Hypothalamus (tissue), 51 donors: ENCODE data around the gene TRMT2B.
"Not testable (repeated sequence)": the region's sequence is repeated elsewhere in the genome, so short reads cannot be mapped to it uniquely, and the experiment has no call there.

Experiments used
- DNase-seq, 51 donors: peaks; one replicate each; lab custom pipeline; 2025; lab: John Stamatoyannopoulos, UW

TRMT2B gene, protein sequence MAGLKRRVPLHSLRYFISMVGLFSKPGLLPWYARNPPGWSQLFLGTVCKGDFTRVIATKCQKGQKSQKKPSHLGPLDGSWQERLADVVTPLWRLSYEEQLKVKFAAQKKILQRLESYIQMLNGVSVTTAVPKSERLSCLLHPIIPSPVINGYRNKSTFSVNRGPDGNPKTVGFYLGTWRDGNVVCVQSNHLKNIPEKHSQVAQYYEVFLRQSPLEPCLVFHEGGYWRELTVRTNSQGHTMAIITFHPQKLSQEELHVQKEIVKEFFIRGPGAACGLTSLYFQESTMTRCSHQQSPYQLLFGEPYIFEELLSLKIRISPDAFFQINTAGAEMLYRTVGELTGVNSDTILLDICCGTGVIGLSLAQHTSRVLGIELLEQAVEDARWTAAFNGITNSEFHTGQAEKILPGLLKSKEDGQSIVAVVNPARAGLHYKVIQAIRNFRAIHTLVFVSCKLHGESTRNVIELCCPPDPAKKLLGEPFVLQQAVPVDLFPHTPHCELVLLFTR

DNA sequence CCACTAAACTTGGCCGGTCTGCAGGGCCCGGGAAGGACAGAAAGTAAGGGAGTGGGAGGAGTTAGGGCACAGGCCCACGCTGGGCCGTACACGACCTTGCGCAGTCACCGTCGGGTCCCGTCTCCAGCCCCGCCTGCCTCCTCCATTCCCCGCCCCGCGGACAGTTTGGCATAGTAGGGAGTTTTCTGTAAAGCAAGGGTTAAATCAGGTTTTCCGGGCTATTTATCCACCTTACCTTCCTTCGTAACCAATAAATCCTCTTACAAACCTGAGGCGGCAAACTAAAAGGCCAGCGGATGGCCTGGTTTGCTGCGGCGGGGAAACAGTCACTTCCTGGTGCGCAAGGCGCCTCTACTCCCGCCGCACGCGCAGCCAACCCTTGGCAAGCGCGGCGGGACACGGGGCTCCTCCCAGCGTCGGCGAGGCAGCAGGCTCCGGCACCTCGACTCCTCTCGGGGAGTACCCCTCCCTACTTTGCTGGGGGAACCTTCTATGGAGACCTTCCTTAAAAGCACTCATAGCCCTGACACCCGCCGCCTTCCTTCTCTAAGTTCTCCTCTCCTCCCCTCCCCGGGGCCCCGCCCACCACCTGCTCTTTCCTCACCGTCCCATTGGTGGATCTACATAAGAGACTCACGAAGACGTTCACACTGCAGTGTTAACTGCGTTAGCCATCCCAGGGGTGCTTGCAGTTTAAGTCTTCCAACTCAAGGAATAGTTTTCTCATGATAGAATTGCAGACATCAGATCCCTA, at the start of gene TRMT2B:
Gene TRMT2B, minus strand, starts transcription at position 563 of the 754 bp plus-strand sequence. CDS start 9,822 bp downstream, outside the sequence.
- DNase-seq = peak in 50 of 51 donors; percentile 2 to 86 (median 37)

DNA sequence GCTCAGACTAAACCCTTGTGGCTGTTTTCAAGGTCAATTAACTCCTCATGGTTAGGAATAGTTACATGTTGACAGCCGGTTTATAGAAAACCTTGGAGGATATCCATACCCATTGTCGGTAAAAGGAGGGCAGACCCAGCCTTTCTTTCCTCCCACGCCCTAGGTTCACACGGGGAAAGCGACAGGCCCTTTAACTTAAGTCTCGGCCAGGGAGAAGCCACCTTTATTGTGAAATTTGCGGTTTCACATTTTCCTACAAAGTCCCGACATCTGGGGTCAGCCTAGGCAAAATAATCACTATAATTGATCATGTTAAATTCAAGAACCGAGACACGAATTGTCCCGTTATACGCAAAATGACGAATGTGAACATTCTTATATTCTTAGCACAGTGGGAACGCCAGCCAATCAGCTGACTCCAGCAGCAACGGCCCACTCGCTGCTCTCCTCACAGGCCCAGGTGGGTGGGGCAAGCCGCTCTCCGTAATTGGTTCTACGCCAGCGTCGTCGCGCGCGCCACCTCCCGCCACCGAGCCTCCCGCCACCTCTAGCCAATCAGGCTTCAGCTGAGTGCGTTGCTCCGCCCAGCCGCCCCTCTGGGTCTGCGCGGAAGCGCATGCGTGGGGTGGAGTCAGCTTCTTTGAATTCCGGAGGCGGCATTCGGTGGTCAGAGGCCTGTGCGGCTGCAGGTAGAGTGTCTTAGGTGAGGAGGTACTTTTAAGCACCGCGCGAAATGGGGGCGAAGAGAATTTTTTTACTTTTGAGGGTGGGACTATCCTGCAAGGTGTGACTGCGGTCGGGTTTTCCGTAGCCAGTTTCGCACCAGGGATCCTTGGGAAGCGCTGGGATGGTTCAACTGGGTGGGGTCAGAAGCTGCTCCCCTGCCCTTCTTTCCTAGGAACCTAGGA, 45.9 kb upstream of the TRMT2B start, which contains the start of gene CENPI:
Gene CENPI, plus strand, starts transcription at position 659 of the 908 bp plus-strand sequence. CDS start 2,867 bp downstream, outside the sequence.
- peak; percentile 4 to 91 (median 81) for DNase-seq

DNA sequence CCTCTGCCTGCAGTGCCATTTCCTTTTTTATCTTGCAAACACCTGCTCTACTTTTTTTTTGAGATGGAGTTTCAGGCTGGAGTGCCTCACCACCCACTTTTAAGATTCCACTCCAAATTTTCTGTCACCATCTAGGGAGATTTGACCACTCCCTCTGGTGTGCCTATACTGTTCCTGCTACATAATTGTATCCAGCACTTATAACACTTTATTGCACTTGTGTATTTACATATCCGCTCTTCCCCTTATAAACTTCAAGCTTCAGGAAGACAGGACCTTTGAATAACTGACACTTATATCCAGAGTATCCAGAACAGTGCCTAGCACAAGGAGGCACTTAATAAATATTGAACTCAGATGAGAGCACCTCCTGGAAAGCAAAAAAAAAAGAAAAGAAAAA, 39.9 kb upstream of the TRMT2B start:
- DNase-seq = no peak

DNA sequence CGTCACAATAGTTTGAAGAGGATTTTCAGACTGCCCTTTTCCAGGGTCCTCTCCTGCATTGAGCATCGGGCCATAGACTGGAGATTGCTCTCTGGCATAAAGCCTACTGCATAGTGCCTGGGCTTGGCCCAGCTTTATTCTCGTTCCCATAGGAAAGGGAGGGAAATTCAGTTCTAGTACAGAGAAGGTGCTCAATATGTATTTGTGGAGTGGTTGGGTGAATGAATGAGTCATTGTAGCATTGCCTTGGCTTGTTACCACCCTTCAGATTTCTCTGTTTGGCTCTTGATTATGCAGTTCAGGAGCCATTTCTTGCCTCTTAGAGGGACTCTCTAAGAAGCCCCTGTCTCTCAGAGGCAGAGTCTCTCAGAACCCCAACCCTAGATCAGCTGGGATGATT, 29.3 kb upstream of the TRMT2B start:
- peak in 2 of 51 donors; percentile 1 to 31 for DNase-seq

DNA sequence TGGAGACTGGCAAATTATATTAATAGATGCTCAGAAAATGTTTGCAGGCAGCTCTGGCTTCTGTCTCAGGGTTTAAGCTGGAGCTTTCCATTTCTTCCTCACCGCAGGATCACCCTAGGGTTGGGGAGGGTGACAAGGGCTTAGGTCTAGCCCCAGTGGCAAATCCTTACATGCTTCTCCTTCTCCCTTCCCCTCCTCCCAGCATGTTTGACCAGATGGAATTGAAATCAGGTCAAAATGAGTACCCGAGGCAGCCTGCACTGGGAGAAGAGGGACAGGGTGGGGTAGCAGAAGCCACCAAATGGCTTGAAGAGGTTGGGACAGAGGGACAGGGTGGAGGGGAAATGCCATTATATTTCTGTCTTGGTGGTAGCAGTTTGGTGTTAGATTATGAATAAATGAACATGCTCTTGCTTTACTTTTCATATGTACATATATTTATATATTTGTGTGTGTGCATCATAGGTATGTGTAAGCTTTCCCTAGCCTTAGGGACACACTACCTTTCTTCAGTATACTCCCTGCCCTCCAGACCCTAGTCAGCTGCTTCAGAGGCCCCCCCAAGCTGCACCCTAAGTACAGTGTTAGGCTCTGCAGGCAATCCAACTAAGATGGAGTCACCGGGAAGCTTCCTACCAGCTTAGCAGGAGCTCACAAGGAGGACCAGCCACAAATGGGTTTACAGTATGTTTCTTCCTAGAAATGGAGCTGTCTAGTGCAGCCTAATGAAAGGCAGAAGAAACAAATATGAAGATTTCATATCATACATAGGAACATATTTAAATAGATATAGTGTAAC, 28.6 kb upstream of the TRMT2B start:
- peak in 3 of 51 donors; percentile 0 to 31 (median 2) for DNase-seq

DNA sequence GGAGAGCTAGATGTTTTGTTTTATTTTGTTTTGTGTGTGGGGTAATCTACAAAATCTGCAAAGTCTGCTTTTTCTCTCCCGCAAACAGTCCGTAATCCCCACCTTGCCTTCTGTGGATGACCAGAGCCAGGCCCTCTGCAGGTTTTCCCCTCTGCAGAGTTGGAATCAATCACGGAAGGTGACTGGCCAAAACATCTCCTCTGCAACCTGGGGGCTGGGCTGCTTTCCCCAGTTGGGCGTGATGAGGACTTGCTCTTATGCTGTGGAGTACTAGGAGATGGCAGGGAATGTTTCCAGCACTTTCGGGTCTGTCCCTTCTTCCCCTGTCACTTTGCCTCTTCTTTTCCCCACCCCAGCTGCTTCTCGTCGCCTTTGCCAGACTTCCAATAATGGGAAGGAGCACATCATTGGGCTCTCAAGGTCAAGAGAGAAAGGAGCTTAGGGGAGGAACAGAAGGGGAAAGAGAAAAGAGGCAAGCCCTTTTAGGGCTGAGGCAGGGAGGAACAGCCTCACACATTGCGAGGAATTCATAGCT, 27.9 kb upstream of the TRMT2B start:
- peak in 9 of 51 donors; percentile 0 to 10 (median 2) for DNase-seq

DNA sequence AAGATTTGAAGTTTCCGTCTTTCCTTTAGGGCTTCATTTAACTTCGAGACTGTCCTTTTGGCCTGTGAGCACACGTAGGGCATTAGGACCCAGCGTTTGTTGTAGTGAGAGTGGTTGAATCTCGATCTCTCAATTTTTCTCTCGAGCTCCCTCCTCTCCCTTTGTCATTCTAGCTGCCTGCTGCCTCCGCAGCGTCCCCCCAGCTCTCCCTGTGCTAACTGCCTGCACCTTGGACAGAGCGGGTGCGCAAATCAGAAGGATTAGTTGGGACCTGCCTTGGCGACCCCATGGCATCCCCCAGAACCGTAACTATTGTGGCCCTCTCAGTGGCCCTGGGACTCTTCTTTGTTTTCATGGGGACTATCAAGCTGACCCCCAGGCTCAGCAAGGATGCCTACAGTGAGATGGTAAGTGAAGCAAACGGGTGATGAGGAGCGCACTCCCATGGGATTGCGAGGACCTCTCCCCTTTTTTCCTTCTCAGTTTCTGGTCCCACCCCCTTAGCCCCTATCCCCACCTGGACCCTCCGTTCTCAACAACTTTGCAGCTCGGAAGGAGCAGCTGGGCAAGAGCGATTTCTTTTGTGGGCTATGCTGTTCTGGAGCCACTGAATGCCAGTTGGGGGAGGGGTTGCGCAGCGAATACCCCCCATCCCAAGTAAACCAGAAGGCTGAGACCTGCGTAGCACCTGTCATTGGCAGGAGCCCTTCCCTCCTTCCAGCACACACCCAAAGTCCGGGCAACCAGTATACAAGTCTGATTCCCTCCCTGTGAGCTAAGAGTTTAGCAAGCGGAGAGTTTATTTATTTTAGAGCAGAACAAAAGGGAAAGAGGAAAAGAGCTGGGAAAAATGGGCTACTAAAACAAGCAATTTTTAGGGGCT, 27.0 kb upstream of the TRMT2B start, which contains the start of gene TMEM35A:
Gene TMEM35A, plus strand, starts transcription at position 164 of the 883 bp plus-strand sequence. Its CDS starts 124 bp downstream, at position 288.
- peak in 20 of 51 donors; percentile 0 to 31 (median 4) for DNase-seq

DNA sequence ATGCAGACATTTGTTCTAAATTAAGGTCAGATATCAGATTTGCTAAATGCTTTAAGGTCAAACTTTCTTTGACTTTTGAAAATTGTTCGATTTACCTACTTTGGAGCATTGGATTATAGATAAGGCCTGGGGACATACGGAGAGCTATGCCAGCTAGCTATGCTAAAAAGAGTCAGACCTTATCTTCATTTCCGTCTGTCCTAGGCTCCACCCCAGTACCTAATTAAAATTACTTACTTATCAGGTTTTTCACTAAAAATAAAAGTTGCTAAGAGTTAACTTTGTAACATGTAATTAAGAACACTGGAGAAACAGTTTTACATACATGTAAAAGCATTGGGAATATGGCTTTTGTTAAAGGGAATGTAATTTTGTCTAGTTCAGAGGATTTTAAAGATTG, 19.7 kb upstream of the TRMT2B start:
- no peak for DNase-seq

DNA sequence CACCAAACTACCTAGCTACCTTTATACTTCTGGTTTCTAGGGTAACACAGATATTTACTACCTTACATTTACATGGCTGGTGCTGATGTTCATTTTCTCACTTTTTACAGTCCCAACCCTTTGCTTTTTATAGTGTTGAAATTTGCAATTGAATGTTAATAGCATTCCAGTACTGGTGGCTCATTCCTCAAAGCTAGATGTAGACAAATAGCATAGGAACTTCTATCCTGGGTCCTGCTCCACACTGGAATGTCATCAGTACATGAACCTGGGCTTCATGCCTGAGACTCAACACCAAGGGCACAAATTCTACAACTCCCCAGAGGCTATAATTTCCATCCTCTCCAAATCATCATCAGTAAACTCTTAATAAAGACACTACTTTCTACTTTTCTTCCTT, 10.3 kb upstream of the TRMT2B start:
- DNase-seq = no peak

DNA sequence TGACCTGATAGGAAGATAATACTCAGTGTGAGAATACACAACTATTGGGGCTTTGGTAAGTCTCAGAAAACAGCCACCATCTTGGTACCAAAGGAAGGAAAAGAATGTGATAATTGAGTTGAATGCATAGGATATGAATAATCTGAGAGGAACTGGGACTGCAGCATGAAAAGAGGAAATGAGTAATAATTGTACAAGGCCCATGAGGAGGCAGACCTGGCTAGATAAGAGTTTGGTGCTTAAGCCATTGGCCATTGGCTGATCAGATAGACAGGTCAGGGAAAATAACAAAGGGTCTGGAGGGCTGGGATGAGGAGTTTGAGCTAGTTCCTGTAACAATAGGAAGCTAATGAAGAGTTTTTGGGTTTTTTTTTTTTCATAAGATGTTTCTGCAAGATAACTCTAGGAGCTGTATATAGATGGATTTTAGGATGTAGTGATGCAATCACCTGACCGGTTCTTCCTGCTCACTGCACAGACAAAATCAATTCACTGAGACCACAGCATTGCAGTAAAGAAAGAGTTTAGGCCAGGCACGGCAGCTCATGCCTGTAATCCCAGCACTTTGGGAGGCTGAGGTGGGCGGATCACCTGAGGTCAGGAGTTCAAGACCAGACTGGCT, 5.3 kb upstream of the TRMT2B start:
- DNase-seq = no peak

DNA sequence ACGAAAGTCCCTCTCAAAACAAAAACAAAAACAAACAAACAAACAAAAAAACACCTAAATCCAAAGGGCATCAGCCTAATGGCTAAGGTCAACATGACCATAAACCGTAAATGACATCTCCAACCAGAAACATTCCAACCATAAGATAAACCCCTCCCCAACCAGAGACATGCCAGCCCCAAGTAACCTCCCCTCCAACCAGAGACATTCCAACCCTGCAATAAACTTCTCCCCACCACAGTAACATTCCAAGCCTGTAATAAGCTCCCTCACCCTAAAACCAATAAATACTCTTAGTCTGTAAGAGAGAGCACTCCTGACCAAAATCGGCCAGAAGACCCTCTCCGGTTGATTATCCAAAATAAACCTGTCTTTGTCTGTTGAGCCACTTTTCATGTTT, 4.6 kb upstream of the TRMT2B start:
- not testable (repeated sequence) for DNase-seq

DNA sequence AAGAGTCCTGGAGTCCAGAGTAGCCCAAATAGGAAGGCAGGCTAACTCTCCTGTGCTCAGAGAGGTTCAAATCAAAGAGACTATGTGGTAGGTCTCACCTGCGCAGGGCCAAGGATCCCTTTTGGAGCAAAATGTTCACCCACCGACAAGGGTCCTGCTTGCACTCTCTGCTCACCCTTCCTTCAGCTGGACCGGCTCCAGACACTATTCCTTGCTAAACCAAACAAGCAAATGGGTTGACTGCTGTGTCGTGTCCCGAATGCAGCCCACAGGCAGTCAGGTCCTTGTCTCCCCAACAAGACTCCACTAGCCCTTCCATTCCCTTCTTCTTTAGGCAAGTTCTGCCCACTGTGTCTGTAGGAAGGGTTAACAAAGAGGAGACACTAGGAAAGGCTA, 760 bp downstream of the TRMT2B start:
- peak in 4 of 51 donors; percentile 2 to 13 (median 9) for DNase-seq

DNA sequence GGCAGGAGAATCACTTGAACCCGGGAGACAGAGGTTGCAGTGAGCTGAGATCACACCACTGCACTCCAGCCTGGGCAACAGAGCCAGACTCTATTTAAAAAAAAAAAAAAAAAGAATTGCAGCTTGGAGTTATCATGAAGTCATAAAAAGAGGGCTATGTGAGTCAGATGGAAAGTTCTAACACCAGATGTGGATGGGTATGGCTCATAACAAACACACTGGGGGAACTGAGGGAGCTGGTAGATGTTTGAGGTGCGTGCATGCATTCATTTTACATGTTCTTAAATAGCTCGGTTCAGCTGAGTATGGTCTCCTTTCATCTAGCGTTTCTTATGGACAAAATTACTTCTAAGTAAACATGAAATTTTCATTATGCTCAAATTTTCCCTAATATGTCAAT, 11.7 kb downstream of the TRMT2B start:
- DNase-seq = no peak

DNA sequence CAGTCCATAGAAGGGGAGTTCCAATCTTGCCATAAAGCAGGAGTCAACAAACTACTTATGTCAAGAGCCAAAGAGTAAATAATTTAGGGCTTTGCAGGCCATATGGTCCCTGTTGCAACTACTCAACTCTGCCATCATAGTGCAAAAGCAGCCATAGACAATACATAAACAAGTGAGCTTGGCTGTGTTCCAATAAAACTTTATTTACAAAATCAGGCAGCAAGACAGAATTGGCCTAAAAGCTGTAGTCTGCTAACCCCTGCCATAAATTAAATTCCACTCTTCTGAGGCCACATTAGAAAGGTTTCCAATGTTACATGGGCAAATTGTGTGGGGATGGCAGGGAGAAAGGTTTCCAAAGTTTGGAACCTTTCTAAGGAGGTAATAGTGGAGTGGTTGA, 14.7 kb downstream of the TRMT2B start:
- no peak for DNase-seq

DNA sequence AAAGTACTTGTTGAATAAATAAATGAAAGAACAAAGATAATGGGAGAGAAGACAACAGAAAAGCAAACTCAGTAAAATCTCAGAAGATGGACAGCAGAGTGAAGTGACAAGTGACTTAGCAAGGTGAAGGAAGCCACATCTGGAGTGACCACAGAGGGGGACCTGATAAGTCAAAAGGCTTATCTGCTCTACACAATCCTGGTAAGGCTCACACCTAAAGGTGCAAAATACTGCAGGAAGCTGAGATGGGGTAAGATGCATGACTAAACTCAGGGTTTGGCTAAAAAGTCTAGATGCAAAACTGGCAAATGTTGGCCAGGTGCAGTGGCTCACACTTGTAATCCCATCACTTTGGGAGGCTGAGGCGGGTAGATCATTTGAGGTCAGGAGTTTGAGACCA, 22.2 kb downstream of the TRMT2B start:
- no peak for DNase-seq

DNA sequence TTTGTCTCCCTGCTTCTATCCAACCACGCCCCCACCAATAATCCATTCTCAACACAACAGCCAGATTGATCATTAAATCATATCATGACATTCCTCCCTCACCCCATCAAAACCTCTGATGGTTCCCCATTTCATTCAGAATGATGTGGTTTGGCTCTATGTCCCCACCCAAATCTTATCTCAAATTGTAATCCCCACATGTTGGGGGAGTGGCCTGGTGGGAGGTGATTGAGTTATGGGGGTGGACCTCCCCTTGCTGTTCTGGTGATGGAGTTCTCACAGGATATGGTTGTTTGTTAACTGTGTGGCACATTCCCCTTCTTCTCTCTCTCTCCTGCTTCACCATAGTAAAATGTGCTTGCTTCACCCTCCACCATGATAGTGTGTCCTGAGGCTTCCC, 23.3 kb downstream of the TRMT2B start:
- no peak for DNase-seq

DNA sequence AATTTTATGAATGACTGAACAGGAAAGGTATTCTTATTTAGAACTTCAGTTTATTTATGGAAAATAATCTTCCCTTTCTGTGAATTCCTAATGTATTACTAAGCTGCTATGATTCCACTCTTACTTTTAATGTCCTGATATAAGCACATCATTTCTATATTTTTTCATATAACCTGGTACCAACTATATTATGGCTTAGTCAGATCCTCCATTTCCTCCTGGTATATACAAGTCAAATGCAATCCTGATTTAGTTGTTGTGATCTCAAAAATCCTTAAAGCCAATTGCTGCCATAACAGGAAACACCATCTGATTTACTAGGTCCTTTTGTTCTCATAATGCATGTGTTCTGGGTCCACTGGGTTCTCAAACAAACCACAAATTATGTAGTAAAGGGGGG, 26.8 kb downstream of the TRMT2B start:
- DNase-seq = no peak

DNA sequence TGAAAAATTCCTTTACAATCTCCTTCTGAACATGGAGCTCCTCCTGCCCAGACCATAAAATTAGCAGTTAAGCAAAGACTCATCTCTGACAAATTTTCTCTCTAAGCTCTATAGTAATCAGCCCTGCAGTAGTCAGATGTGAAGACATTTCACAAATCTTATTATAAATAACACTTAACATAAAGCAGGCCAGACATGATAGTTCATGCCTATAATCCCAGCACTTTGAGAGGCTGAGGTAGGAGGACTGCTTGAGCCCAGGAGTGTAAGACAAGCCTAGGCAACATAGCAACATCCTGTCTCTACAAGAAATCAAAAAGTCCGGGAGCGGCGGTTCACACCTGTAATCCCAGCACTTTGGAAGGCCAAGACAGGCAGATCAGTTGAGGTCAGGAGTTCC, 29.9 kb downstream of the TRMT2B start:
- DNase-seq = no peak
